ENCODE results near the gene APBB1IP. TPM values are rescaled to one million over a fixed set of nuclear protein-coding genes. Genes with fewer than 3 reads are reported as not detected.

Gene APBB1IP
- 0.16 to 0.22 TPM (median 0.18 TPM) in 3 replicates for total RNA-seq (2021)
- percentile 5 among the genes with signal in this experiment for Bru-seq, nascent RNA
- long read RNA-seq, experiment 1 = 0 reads
- long read RNA-seq, experiment 2, partial matches to known transcripts = 0 of 1 reads
- long read RNA-seq, experiment 2, other reads (novel, unspliced or antisense) = 1 of 1 reads
- long read RNA-seq, experiment 3 = 0 reads

GRCh38 chr10:26437637-26438461 is at the start of gene APBB1IP:
TSS of gene APBB1IP (plus strand) at chr10:26438341. CDS start at chr10:26492327, 53,986 bp downstream.
- DNase-seq (ENCODE audit: low spot score) (peak; percentile 24), ATAC-seq (peak; percentile 82)
- ChIA-PET CTCF (no interaction called here), POLR2A (no interaction called here)
- Mint-ChIP-seq H3K36me3 (no peaks in the 10 kb centered on the region), H3K27ac (no peak within 1 kb of the TSS), H3K4me1 (peaks cover 6% of the 10 kb centered on the region), H3K27me3 (ENCODE audit: low read depth) (peaks cover 40% of the 10 kb centered on the region), H3K4me3 (peak within 1 kb of the TSS; percentile 65), H3K9me3 (no peaks in the 10 kb centered on the region)
- TF ChIP-seq SOX15 (CRISPR knock-in tag; IDR thresholded peaks at IDR 0.05) (no peak), NFATC4 (CRISPR knock-in tag; IDR thresholded peaks at IDR 0.05) (no peak), PREB (CRISPR knock-in tag; IDR thresholded peaks at IDR 0.05; ENCODE audit: borderline replicate concordance) (no peak), ZNF425 (CRISPR knock-in tag; conservative IDR thresholded peaks at IDR 0.05) (no peak), ATF3 (CRISPR knock-in tag; conservative IDR thresholded peaks at IDR 0.05) (no peak), E2F1 (CRISPR knock-in tag; IDR thresholded peaks at IDR 0.05) (no peak), ZNF281 (CRISPR knock-in tag; IDR thresholded peaks at IDR 0.05) (no peak), TEAD4 (CRISPR knock-in tag; IDR thresholded peaks at IDR 0.05) (no peak), ARID4B (CRISPR knock-in tag; IDR thresholded peaks at IDR 0.05; ENCODE audit: borderline replicate concordance) (no peak), PRRX2 (CRISPR knock-in tag; IDR thresholded peaks at IDR 0.05) (no peak), ZNF532 (CRISPR knock-in tag; IDR thresholded peaks at IDR 0.05; ENCODE audit: borderline replicate concordance) (no peak), TEAD1 (CRISPR knock-in tag; IDR thresholded peaks at IDR 0.05) (no peak), ZNF416 (CRISPR knock-in tag; IDR thresholded peaks at IDR 0.05) (no peak)
